ES-I3 (cell line): Measurements from ENCODE around the gene FLT3.
A peak's percentile ranks its signal among the peaks of the same experiment; 100 is the strongest.
"Not testable (repeated sequence)": the region's sequence is repeated elsewhere in the genome, so short reads cannot be mapped to it uniquely, and the experiment has no call there.

Experiments
- H3K36me3 ChIP-seq: 2 replicates; pipeline ENCODE4 v1.6.1; 2013; ENCODE audit warnings: mild to moderate bottlenecking, low read length, control low read depth, moderate library complexity; ENCODE audit not compliant: insufficient read depth
- H3K4me1 ChIP-seq: 2 replicates; pipeline ENCODE4 v1.6.1; 2013; ENCODE audit warnings: mild to moderate bottlenecking, control low read depth, low read length; ENCODE audit not compliant: insufficient read depth
- H3K9ac ChIP-seq: 2 replicates; pipeline ENCODE4 v1.6.1; 2013; ENCODE audit warnings: low read depth, mild to moderate bottlenecking, low read length, moderate library complexity
- H3K9me3 ChIP-seq: 2 replicates; pipeline ENCODE4 v1.6.1; 2013; ENCODE audit warnings: mild to moderate bottlenecking, low read length, moderate library complexity; ENCODE audit not compliant: control insufficient read depth, insufficient read depth

FLT3 gene

DNA sequence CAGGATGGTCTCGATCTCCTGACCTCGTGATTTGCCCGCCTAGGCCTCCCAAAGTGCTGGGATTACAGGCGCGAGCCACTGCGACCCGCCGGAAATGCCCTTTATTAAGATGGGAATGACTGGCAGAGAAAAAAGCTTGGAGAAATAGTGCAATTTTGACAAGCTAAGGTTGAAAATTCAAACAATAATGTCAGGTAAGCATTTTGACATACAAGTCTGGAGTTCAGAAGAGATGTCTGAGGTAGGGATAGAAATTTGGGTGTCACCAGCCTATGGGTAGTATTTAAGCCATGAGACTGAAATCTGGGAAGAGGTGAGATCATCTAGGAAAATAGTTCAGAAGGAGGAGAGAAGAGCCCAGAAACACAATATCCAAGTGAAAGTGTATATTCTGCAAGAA, 20.8 kb upstream of the FLT3 start:
- Histone ChIP-seq H3K9ac (no peak overlapping the region), H3K4me1 (peaks cover 3% of the 10 kb centered on the region; the same call in 1 of the 2 replicates), H3K36me3 (no peaks in the 10 kb centered on the region), H3K9me3 (no peaks in the 10 kb centered on the region)

GRCh38 chr13:28120317-28120716, 19.9 kb upstream of the FLT3 start:
- peaks cover 3% of the 10 kb centered on the region; the same call in 1 of the 2 replicates for H3K4me1 ChIP-seq
- no peaks in the 10 kb centered on the region for H3K36me3 ChIP-seq
- no peaks in the 10 kb centered on the region for H3K9me3 ChIP-seq
- H3K9ac ChIP-seq: no peak overlapping the region

- H3K36me3 ChIP-seq: no peaks in the 10 kb centered on the region
- no peaks in the 10 kb centered on the region for H3K9me3 ChIP-seq
- H3K4me1 ChIP-seq: peaks cover 3% of the 10 kb centered on the region; the same call in 1 of the 2 replicates
- no peak overlapping the region for H3K9ac ChIP-seq
Measured at GRCh38 chr13:28117689-28118377, 17.5 kb upstream of the FLT3 start.

- H3K4me1 ChIP-seq: peaks cover 3% of the 10 kb centered on the region; the same call in 1 of the 2 replicates
- no peaks in the 10 kb centered on the region for H3K9me3 ChIP-seq
- no peak overlapping the region for H3K9ac ChIP-seq
- no peaks in the 10 kb centered on the region for H3K36me3 ChIP-seq
Measured at GRCh38 chr13:28116736-28117135, 16.4 kb upstream of the FLT3 start.

DNA sequence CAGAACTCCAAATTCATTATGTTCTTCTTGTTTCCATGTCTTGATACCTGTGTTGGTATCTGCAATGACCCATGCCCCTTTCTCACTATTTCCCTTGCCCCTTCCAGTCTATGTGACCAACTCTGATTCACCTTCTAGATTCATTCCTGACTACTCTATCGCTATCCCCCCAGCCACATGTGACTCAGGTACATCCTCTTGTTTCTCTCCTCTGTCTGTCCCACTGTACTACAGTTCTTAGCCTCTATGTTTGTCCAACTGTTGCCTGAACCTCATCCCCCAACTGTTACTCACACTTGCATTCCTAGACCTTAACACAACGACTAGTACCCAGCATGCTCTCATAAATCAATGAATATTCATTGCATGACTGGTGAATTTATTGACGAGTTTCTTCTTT, 10.0 kb upstream of the FLT3 start:
- H3K36me3 ChIP-seq: no peaks in the 10 kb centered on the region
- H3K4me1 ChIP-seq: peaks cover 4% of the 10 kb centered on the region; the same call in 1 of the 2 replicates
- no peak overlapping the region for H3K9ac ChIP-seq
- H3K9me3 ChIP-seq: no peaks in the 10 kb centered on the region

GRCh38 chr13:28106976-28107375, 6.6 kb upstream of the FLT3 start:
- H3K9ac ChIP-seq: no peak overlapping the region
- H3K36me3 ChIP-seq: no peaks in the 10 kb centered on the region
- no peaks in the 10 kb centered on the region for H3K9me3 ChIP-seq
- peaks cover 4% of the 10 kb centered on the region; the same call in 1 of the 2 replicates for H3K4me1 ChIP-seq

- H3K36me3 ChIP-seq, H3K4me1 ChIP-seq, H3K9ac ChIP-seq, H3K9me3 ChIP-seq: not testable (repeated sequence)
Measured at GRCh38 chr13:28101886-28102285, 1.5 kb upstream of the FLT3 start.

GRCh38 chr13:28099396-28100149, 803 bp downstream of the FLT3 start:
- Histone ChIP-seq H3K9ac (peak overlapping the region; percentile 64), H3K4me1 (no peaks in the 10 kb centered on the region), H3K9me3 (no peaks in the 10 kb centered on the region; the same call in 1 of the 2 replicates), H3K36me3 (no peaks in the 10 kb centered on the region)

DNA sequence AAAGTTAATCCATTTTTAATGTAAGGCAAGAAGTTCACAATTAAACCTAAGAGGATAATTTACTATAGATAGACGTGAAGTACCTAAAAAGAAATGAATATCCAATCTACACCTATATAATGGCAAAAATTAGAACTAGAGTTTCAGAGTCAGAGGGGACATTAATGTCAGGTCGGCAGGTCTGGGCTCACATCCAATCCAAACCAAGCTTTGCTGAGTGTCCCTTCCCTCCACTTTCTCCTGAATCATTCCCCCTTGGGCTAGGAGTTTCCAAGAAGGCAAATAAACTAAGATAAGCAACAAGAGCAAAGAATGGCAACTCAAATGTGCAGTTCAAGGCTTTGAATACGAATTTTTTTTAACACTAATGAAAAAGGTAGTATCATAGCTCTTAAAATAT, 2.9 kb downstream of the FLT3 start:
- no peaks in the 10 kb centered on the region for H3K36me3 ChIP-seq
- H3K9ac ChIP-seq: no peak overlapping the region
- H3K4me1 ChIP-seq: no peaks in the 10 kb centered on the region
- no peaks in the 10 kb centered on the region; the same call in 1 of the 2 replicates for H3K9me3 ChIP-seq

GRCh38 chr13:28094306-28094705, 6.1 kb downstream of the FLT3 start:
- Histone ChIP-seq H3K36me3 (no peaks in the 10 kb centered on the region), H3K9ac (no peak overlapping the region), H3K9me3 (no peaks in the 10 kb centered on the region; the same call in 1 of the 2 replicates), H3K4me1 (no peaks in the 10 kb centered on the region)

DNA sequence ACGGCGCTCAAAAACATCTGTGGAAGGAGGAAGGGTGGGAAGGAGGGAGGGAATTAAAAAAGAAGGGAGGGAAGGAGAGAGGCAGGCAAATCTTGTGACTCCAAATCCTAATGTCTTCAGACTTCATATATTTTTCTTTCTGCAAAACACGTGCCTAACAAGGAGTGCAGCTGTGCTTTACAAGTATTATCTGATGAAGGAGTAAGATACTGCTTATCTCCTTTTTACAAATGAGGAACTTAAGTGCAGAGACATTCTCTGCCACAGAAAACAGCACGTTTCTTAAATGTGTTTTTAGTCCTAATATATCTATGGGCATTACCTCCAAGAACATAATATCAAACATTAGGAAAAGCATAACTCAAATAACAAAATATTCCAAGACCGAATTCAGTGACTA, 6.5 kb downstream of the FLT3 start:
- Histone ChIP-seq H3K9ac (no peak overlapping the region), H3K36me3 (no peaks in the 10 kb centered on the region), H3K9me3 (no peaks in the 10 kb centered on the region; the same call in 1 of the 2 replicates), H3K4me1 (no peaks in the 10 kb centered on the region)

GRCh38 chr13:28092431-28092830, 7.9 kb downstream of the FLT3 start:
- Histone ChIP-seq H3K9ac (no peak overlapping the region), H3K36me3 (no peaks in the 10 kb centered on the region), H3K4me1 (no peaks in the 10 kb centered on the region), H3K9me3 (no peaks in the 10 kb centered on the region)

- H3K9ac ChIP-seq: no peak overlapping the region
- H3K36me3 ChIP-seq: no peaks in the 10 kb centered on the region
- no peaks in the 10 kb centered on the region for H3K4me1 ChIP-seq
- H3K9me3 ChIP-seq: no peaks in the 10 kb centered on the region
Measured at GRCh38 chr13:28089065-28089464, 11.3 kb downstream of the FLT3 start.

GRCh38 chr13:28077820-28078219, 22.6 kb downstream of the FLT3 start:
- not testable (repeated sequence) for H3K36me3 ChIP-seq, H3K9ac ChIP-seq, H3K4me1 ChIP-seq

GRCh38 chr13:28077231-28077630, 23.1 kb downstream of the FLT3 start:
- Histone ChIP-seq H3K36me3 (no peaks in the 10 kb centered on the region), H3K9ac (no peak overlapping the region), H3K4me1 (no peaks in the 10 kb centered on the region), H3K9me3 (no peaks in the 10 kb centered on the region)

More at GRCh38 chr13:28077820-28078219, 22.6 kb downstream of the FLT3 start:
- not testable (repeated sequence) for H3K9me3 ChIP-seq
